Measurements from ENCODE around the gene ITFG1. TPM values are rescaled to one million over a fixed set of nuclear protein-coding genes. Genes with fewer than 3 reads are reported as not detected.

ITFG1 gene
- total RNA-seq, 1 donor from 2014 or later = 49.2 TPM

DNA sequence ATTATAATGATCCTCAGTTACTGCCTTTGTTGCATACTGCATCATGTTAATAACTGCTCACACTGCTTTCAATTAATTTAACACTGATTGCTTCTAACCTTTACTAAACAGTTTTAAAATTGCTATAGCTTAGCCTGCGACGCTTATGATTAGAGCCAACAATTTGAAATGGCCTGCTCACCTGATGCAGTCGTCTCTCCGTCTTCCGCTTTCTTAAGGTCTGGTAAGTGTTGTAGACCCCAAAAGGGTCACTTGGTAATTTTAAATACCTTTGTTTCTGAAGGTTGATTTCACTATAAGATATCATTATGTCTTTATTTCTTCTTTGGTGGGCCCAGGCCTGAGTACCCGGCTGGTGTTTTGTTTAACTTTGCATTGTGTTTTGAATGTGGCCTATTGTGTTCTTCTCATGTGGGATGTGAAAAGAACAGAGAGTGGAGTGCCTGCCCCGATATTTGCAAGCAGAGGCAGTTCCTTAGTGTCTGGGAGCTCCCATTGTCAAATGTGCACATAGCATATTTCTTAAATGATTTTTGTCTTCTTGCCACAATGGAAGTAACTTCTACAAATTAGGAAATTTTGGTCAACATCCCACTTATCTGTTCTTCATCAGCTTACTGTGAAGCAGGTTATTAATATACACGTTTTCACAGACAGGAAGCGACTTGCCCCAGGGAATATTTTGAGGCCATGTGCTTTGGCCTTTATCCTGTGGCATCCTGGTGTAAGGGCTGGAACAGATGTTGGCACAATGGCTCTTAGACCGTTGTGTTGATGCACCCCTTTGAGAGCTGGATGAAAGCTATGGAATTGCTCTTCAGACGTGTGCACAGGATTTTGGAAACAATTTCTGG is 3.1 kb upstream of the ITFG1 start:
- Mint-ChIP-seq H3K9me3 (no peaks in the 10 kb centered on the region), H3K36me3 (no peaks in the 10 kb centered on the region), H3K27ac (no peak overlapping the region), H3K27me3 (ENCODE audit: low read depth) (no peaks in the 10 kb centered on the region), H3K4me3 (no peak overlapping the region), H3K4me1 (peaks cover 49% of the 10 kb centered on the region)
- TF ChIP-seq, protein P1, sequence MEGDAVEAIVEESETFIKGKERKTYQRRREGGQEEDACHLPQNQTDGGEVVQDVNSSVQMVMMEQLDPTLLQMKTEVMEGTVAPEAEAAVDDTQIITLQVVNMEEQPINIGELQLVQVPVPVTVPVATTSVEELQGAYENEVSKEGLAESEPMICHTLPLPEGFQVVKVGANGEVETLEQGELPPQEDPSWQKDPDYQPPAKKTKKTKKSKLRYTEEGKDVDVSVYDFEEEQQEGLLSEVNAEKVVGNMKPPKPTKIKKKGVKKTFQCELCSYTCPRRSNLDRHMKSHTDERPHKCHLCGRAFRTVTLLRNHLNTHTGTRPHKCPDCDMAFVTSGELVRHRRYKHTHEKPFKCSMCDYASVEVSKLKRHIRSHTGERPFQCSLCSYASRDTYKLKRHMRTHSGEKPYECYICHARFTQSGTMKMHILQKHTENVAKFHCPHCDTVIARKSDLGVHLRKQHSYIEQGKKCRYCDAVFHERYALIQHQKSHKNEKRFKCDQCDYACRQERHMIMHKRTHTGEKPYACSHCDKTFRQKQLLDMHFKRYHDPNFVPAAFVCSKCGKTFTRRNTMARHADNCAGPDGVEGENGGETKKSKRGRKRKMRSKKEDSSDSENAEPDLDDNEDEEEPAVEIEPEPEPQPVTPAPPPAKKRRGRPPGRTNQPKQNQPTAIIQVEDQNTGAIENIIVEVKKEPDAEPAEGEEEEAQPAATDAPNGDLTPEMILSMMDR (IDR thresholded peaks at IDR 0.05; ENCODE audit: unreplicated experiment) = no peak
- no peak for DNase-seq (ENCODE audit: low spot score in 2 of 2, unreplicated experiment in 2 of 2)

DNA sequence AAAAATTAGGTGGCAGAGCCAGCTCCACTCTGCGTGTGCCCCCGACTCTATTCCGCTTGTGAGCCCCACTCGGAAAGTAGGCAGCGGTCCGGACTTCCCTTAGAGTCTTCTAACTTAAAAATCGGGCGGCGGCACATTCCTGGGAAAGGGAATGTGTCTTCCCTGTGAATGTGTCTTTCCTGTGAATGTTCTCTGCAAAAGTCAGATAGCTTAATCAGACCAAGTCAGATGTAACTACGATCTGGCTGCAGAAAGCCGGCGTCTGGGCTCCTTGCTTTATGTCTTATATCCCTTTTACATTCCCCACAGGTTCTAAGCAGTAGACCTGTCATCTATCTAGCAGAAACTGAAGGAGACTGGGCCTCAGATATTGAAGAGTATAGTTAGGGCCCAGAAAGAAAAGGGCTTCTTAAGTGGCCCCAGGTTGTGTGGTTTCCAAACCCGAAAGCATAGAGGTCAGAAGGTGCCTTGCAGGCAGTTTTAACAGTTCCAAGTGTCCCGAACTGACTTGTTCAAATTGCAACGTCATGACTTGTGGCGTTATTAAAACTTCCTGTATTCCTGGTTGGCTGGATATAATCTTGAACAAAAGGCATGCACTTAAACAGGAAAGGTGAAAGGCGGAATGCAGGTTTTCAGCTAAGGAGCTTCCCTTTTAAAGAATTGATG is 869 bp upstream of the ITFG1 start:
- TF ChIP-seq, protein P1 (IDR thresholded peaks at IDR 0.05; ENCODE audit: unreplicated experiment) = no peak

DNA sequence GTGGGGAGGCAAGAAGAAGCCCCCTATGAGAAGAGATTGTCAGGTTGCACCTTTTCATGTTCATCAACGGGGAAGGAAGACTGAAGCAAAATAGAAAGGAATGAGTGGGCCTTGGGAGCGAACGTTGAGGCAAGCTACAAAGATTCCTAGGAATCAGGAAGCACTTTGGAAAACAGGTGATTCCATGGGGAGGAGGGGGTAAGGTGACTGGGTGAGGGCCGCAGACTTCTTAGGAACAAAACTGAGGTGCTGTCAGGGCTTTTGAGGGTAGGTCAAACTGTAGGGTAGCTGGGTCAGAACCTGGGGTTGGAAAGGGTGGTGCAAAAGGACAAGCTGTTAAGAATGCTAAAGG is 528 bp downstream of the ITFG1 start:
- no peak for DNase-seq (ENCODE audit: low spot score in 2 of 2, unreplicated experiment in 2 of 2)
- Mint-ChIP-seq H3K4me3 (peak overlapping the region; percentile 90), H3K4me1 (peaks cover 31% of the 10 kb centered on the region), H3K36me3 (peaks cover 7% of the 10 kb centered on the region), H3K9me3 (no peaks in the 10 kb centered on the region), H3K27ac (peak overlapping the region; percentile 97), H3K27me3 (ENCODE audit: low read depth) (no peaks in the 10 kb centered on the region)
- TF ChIP-seq, protein P1 (IDR thresholded peaks at IDR 0.05; ENCODE audit: unreplicated experiment) = no peak

More for the DNA sequence above, 869 bp upstream of the ITFG1 start:
- H3K27me3 Mint-ChIP-seq (ENCODE audit: low read depth) = no peaks in the 10 kb centered on the region
- DNase-seq (ENCODE audit: low spot score in 2 of 2, unreplicated experiment in 2 of 2) = no peak
- peak overlapping the region; percentile 96 for H3K27ac Mint-ChIP-seq
- H3K36me3 Mint-ChIP-seq = peaks cover 3% of the 10 kb centered on the region
- peaks cover 31% of the 10 kb centered on the region for H3K4me1 Mint-ChIP-seq
- H3K4me3 Mint-ChIP-seq = peak overlapping the region; percentile 90
- no peaks in the 10 kb centered on the region for H3K9me3 Mint-ChIP-seq

DNA sequence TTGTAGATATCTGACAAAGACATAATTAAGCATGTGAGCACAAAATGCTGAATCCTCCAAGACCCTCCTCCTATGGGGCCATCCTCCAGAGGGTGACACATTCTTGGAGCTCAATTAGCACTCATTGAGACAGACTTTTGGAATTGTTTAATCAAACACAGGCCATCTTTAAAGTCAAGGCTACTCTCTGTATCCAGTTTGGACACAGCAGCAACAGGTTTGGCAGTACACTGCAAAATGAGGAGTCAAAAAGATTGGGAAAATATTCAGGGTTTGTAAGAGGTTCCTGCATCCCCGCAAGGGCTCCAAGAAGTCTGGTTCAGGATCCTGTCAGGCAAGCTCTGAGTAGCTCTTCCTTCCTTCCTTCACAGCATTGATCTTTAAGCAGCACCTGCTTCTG is 1.3 kb downstream of the ITFG1 start:
- Mint-ChIP-seq H3K27ac (peak overlapping the region; percentile 97), H3K36me3 (peaks cover 13% of the 10 kb centered on the region), H3K4me3 (peak overlapping the region; percentile 90), H3K9me3 (no peaks in the 10 kb centered on the region), H3K27me3 (ENCODE audit: low read depth) (no peaks in the 10 kb centered on the region), H3K4me1 (peaks cover 31% of the 10 kb centered on the region)
- DNase-seq (ENCODE audit: low spot score in 2 of 2, unreplicated experiment in 2 of 2) = no peak
- TF ChIP-seq, protein P1 (IDR thresholded peaks at IDR 0.05; ENCODE audit: unreplicated experiment) = no peak

DNA sequence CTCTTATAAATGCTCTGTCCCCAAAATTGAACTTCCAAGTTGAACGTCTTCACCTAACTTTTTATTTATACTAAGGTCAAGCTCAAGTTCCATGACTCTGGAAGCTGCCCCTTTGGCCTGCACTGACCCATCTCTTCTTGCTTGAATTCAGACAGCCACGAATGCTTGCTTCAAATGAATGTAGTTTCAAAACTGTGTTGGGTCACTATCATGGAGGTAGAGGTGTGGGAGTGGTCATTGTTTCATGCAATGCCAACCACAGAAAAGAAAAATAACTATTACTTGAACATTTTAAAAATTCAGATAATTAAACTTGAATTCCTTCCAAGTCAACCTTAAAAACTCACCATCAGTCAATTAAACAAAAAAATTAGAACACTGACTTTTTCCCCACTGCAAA is 2.5 kb downstream of the ITFG1 start:
- Mint-ChIP-seq H3K27me3 (ENCODE audit: low read depth) (no peaks in the 10 kb centered on the region), H3K27ac (no peak overlapping the region), H3K4me1 (peaks cover 26% of the 10 kb centered on the region), H3K4me3 (no peak overlapping the region), H3K36me3 (peaks cover 21% of the 10 kb centered on the region), H3K9me3 (no peaks in the 10 kb centered on the region)
- no peak for DNase-seq (ENCODE audit: low spot score in 2 of 2, unreplicated experiment in 2 of 2)
- TF ChIP-seq, protein P1 (IDR thresholded peaks at IDR 0.05; ENCODE audit: unreplicated experiment) = no peak
